Activated CD4-positive, alpha-beta T cell treated with anti-CD3 and anti-CD28 coated beads, Interleukin-2, amount 10 ng/mL, durations not matched to agents 24 days and 14 days (primary cell): Measurements from ENCODE around the gene UBR3. TPM values are rescaled to one million over a fixed set of nuclear protein-coding genes. Genes with fewer than 3 reads are reported as not detected.
"Not testable (repeated sequence)": the region's sequence is repeated elsewhere in the genome, so short reads cannot be mapped to it uniquely, and the experiment has no call there.

Experiments used
- DNase-seq: peaks from one replicate; pipeline ENCODE4 v3.0.0; 2022
- H3K27ac Mint-ChIP-seq: one replicate; pipeline ENCODE4 v1.8.0; 2022; ENCODE audit warnings: mild to moderate bottlenecking, mixed read lengths
- H3K27me3 Mint-ChIP-seq: one replicate; pipeline ENCODE4 v1.8.0; 2022; ENCODE audit warnings: mixed read lengths
- H3K36me3 Mint-ChIP-seq: one replicate; pipeline ENCODE4 v1.8.0; 2022; ENCODE audit warnings: low read depth, mild to moderate bottlenecking, mixed read lengths
- H3K4me1 Mint-ChIP-seq: one replicate; pipeline ENCODE4 v1.8.0; 2021; ENCODE audit warnings: mixed read lengths
- H3K4me3 Mint-ChIP-seq: one replicate; pipeline ENCODE4 v1.8.0; 2022; ENCODE audit warnings: mild to moderate bottlenecking, moderate library complexity, mixed read lengths
- H3K9me3 Mint-ChIP-seq: one replicate; pipeline ENCODE4 v1.8.0; 2021; ENCODE audit warnings: mixed read lengths
- intact Hi-C: fragments of 100-400 bp; cut with micrococcal nuclease; formaldehyde crosslinking; loops from one replicate; pipeline ENCODE4 v1.15.1; 2023
- total RNA-seq: library from RNA; stranded (reverse); gene quantifications from 2 replicates; pipeline ENCODE4 v1.2.3, GENCODE V29; 2022

The UBR3 gene
- total RNA-seq, 1 donor from 2014 or later = 25.8 TPM

- H3K4me1 Mint-ChIP-seq = peaks cover 3% of the 10 kb centered on the region
- no peaks in the 10 kb centered on the region for H3K27me3 Mint-ChIP-seq
- H3K27ac Mint-ChIP-seq = no peak overlapping the region
- peaks cover 8% of the 10 kb centered on the region for H3K36me3 Mint-ChIP-seq
- H3K9me3 Mint-ChIP-seq = no peaks in the 10 kb centered on the region
- no peak for DNase-seq
- no peak overlapping the region for H3K4me3 Mint-ChIP-seq
- intact Hi-C loops = no loop called here
Measured at GRCh38 chr2:169838743-169839489, 11.7 kb downstream of the UBR3 start.

GRCh38 chr2:169839954-169840746 lies 12.9 kb downstream of the UBR3 start:
- H3K27me3 Mint-ChIP-seq = no peaks in the 10 kb centered on the region
- H3K4me3 Mint-ChIP-seq = no peak overlapping the region
- intact Hi-C loops = no loop called here
- H3K4me1 Mint-ChIP-seq = peaks cover 3% of the 10 kb centered on the region
- H3K9me3 Mint-ChIP-seq = no peaks in the 10 kb centered on the region
- peaks cover 8% of the 10 kb centered on the region for H3K36me3 Mint-ChIP-seq
- DNase-seq = no peak
- no peak overlapping the region for H3K27ac Mint-ChIP-seq

- intact Hi-C loops = no loop called here
- DNase-seq = no peak
- H3K27ac Mint-ChIP-seq = no peak overlapping the region
- H3K27me3 Mint-ChIP-seq = no peaks in the 10 kb centered on the region
- no peaks in the 10 kb centered on the region for H3K9me3 Mint-ChIP-seq
- no peak overlapping the region for H3K4me3 Mint-ChIP-seq
- peaks cover 3% of the 10 kb centered on the region for H3K4me1 Mint-ChIP-seq
- peaks cover 8% of the 10 kb centered on the region for H3K36me3 Mint-ChIP-seq
Measured at GRCh38 chr2:169840747-169841142, 13.5 kb downstream of the UBR3 start.

GRCh38 chr2:169841625-169842024 lies 14.4 kb downstream of the UBR3 start:
- intact Hi-C loops, DNase-seq, H3K27ac Mint-ChIP-seq, H3K9me3 Mint-ChIP-seq, H3K4me3 Mint-ChIP-seq, H3K27me3 Mint-ChIP-seq, H3K4me1 Mint-ChIP-seq: not testable (repeated sequence)
- H3K36me3 Mint-ChIP-seq = peaks cover 11% of the 10 kb centered on the region

GRCh38 chr2:169845016-169845415 lies 17.8 kb downstream of the UBR3 start:
- intact Hi-C loops = no loop called here
- no peak overlapping the region for H3K27ac Mint-ChIP-seq
- H3K27me3 Mint-ChIP-seq = no peaks in the 10 kb centered on the region
- peaks cover 5% of the 10 kb centered on the region for H3K9me3 Mint-ChIP-seq
- H3K36me3 Mint-ChIP-seq = peaks cover 19% of the 10 kb centered on the region
- no peak overlapping the region for H3K4me3 Mint-ChIP-seq
- no peak for DNase-seq
- peaks cover 6% of the 10 kb centered on the region for H3K4me1 Mint-ChIP-seq

GRCh38 chr2:169848959-169849693 lies 21.9 kb downstream of the UBR3 start:
- H3K4me3 Mint-ChIP-seq, H3K27me3 Mint-ChIP-seq: not testable (repeated sequence)

GRCh38 chr2:169849710-169850109 lies 22.5 kb downstream of the UBR3 start:
- Mint-ChIP-seq H3K4me3 (no peak overlapping the region), H3K36me3 (peaks cover 19% of the 10 kb centered on the region), H3K27me3 (no peaks in the 10 kb centered on the region)

More at GRCh38 chr2:169848959-169849693, 21.9 kb downstream of the UBR3 start:
- H3K9me3 Mint-ChIP-seq, intact Hi-C loops, H3K27ac Mint-ChIP-seq, H3K4me1 Mint-ChIP-seq: not testable (repeated sequence)
- DNase-seq = peak; percentile 47
- H3K36me3 Mint-ChIP-seq = peaks cover 19% of the 10 kb centered on the region

GRCh38 chr2:169853041-169853668 lies 25.9 kb downstream of the UBR3 start:
- intact Hi-C loops = no loop called here
- Mint-ChIP-seq H3K27me3 (no peaks in the 10 kb centered on the region), H3K27ac (no peak overlapping the region), H3K4me1 (peaks cover 7% of the 10 kb centered on the region), H3K4me3 (no peak overlapping the region), H3K9me3 (peaks cover 5% of the 10 kb centered on the region), H3K36me3 (peaks cover 16% of the 10 kb centered on the region)
- DNase-seq = no peak

More at GRCh38 chr2:169849710-169850109, 22.5 kb downstream of the UBR3 start:
- H3K27ac Mint-ChIP-seq = no peak overlapping the region
- intact Hi-C loops = no loop called here
- peak; percentile 51 for DNase-seq
- peaks cover 7% of the 10 kb centered on the region for H3K4me1 Mint-ChIP-seq
- H3K9me3 Mint-ChIP-seq = peaks cover 5% of the 10 kb centered on the region

GRCh38 chr2:169855281-169856258 lies 28.3 kb downstream of the UBR3 start:
- H3K27me3 Mint-ChIP-seq, H3K4me1 Mint-ChIP-seq, intact Hi-C loops: not testable (repeated sequence)

GRCh38 chr2:169859423-169859822 lies 32.2 kb downstream of the UBR3 start:
- Mint-ChIP-seq H3K4me3 (no peak overlapping the region), H3K36me3 (peaks cover 3% of the 10 kb centered on the region), H3K27me3 (no peaks in the 10 kb centered on the region), H3K4me1 (peaks cover 2% of the 10 kb centered on the region), H3K9me3 (no peaks in the 10 kb centered on the region), H3K27ac (no peak overlapping the region)
- intact Hi-C loops = no loop called here
- no peak for DNase-seq

More at GRCh38 chr2:169855281-169856258, 28.3 kb downstream of the UBR3 start:
- H3K36me3 Mint-ChIP-seq, DNase-seq, H3K27ac Mint-ChIP-seq, H3K4me3 Mint-ChIP-seq, H3K9me3 Mint-ChIP-seq: not testable (repeated sequence)

GRCh38 chr2:169860149-169860548 lies 32.9 kb downstream of the UBR3 start:
- H3K4me1 Mint-ChIP-seq = peaks cover 2% of the 10 kb centered on the region
- intact Hi-C loops = no loop called here
- no peak overlapping the region for H3K4me3 Mint-ChIP-seq
- no peaks in the 10 kb centered on the region for H3K9me3 Mint-ChIP-seq
- H3K36me3 Mint-ChIP-seq = peaks cover 3% of the 10 kb centered on the region
- no peaks in the 10 kb centered on the region for H3K27me3 Mint-ChIP-seq
- no peak for DNase-seq
- no peak overlapping the region for H3K27ac Mint-ChIP-seq

GRCh38 chr2:169862816-169863215 lies 35.6 kb downstream of the UBR3 start:
- peaks cover 3% of the 10 kb centered on the region for H3K36me3 Mint-ChIP-seq

GRCh38 chr2:169865492-169865891 lies 38.2 kb downstream of the UBR3 start:
- Mint-ChIP-seq H3K27ac (no peak overlapping the region), H3K4me3 (no peak overlapping the region), H3K27me3 (no peaks in the 10 kb centered on the region), H3K9me3 (no peaks in the 10 kb centered on the region), H3K36me3 (peaks cover 2% of the 10 kb centered on the region), H3K4me1 (peaks cover 2% of the 10 kb centered on the region)
- intact Hi-C loops = no loop called here
- no peak for DNase-seq

More at GRCh38 chr2:169862816-169863215, 35.6 kb downstream of the UBR3 start:
- H3K9me3 Mint-ChIP-seq = no peaks in the 10 kb centered on the region
- H3K27ac Mint-ChIP-seq = no peak overlapping the region
- H3K27me3 Mint-ChIP-seq = no peaks in the 10 kb centered on the region
- no peak for DNase-seq
- peaks cover 2% of the 10 kb centered on the region for H3K4me1 Mint-ChIP-seq
- H3K4me3 Mint-ChIP-seq = no peak overlapping the region
- intact Hi-C loops = no loop called here
